Measurements from ENCODE around the gene FKBP2. TPM values are rescaled to one million over a fixed set of nuclear protein-coding genes. Genes with fewer than 3 reads are reported as not detected.
A peak's percentile ranks its signal among the peaks of the same experiment; 100 is the strongest.

Gene FKBP2
- total RNA-seq, 1 donor from 2014 or later: 42.1 TPM

GRCh38 chr11:64251753-64252002 is 10.8 kb downstream of the FKBP2 start:
- H3K4me3 Mint-ChIP-seq (ENCODE audit: unreplicated experiment): peak overlapping the region; percentile 91
- DNase-seq (ENCODE audit: low spot score): no peak
- no peaks in the 10 kb centered on the region for H3K27me3 Mint-ChIP-seq (ENCODE audit: low read depth)
- TF ChIP-seq CTCF (IDR thresholded peaks at IDR 0.05): no peak
- peaks cover 30% of the 10 kb centered on the region for H3K4me1 Mint-ChIP-seq (ENCODE audit: low read depth)
- no peaks in the 10 kb centered on the region for H3K9me3 Mint-ChIP-seq (ENCODE audit: low read depth)
- H3K36me3 Mint-ChIP-seq (ENCODE audit: low read depth): peaks cover 3% of the 10 kb centered on the region
- H3K27ac Mint-ChIP-seq (ENCODE audit: unreplicated experiment): peak overlapping the region; percentile 75

- Mint-ChIP-seq H3K4me3 (ENCODE audit: unreplicated experiment) (peak overlapping the region; percentile 91), H3K9me3 (ENCODE audit: low read depth) (no peaks in the 10 kb centered on the region), H3K27ac (ENCODE audit: unreplicated experiment) (peak overlapping the region; percentile 75), H3K36me3 (ENCODE audit: low read depth) (peaks cover 4% of the 10 kb centered on the region), H3K27me3 (ENCODE audit: low read depth) (no peaks in the 10 kb centered on the region), H3K4me1 (ENCODE audit: low read depth) (peaks cover 30% of the 10 kb centered on the region)
- TF ChIP-seq CTCF (IDR thresholded peaks at IDR 0.05): peak; percentile 51
- DNase-seq (ENCODE audit: low spot score): no peak
Observed at GRCh38 chr11:64252003-64252872, 11.3 kb downstream of the FKBP2 start.

GRCh38 chr11:64253043-64253442 is 12.1 kb downstream of the FKBP2 start:
- Mint-ChIP-seq H3K27me3 (ENCODE audit: low read depth) (no peaks in the 10 kb centered on the region), H3K4me3 (ENCODE audit: unreplicated experiment) (peak overlapping the region; percentile 91), H3K9me3 (ENCODE audit: low read depth) (no peaks in the 10 kb centered on the region), H3K27ac (ENCODE audit: unreplicated experiment) (peak overlapping the region; percentile 78), H3K36me3 (ENCODE audit: low read depth) (peaks cover 9% of the 10 kb centered on the region), H3K4me1 (ENCODE audit: low read depth) (peaks cover 25% of the 10 kb centered on the region)
- no peak for TF ChIP-seq CTCF (IDR thresholded peaks at IDR 0.05)
- no peak for DNase-seq (ENCODE audit: low spot score)

- H3K4me3 Mint-ChIP-seq (ENCODE audit: unreplicated experiment): peak overlapping the region; percentile 91
- peaks cover 23% of the 10 kb centered on the region for H3K4me1 Mint-ChIP-seq (ENCODE audit: low read depth)
- peak overlapping the region; percentile 78 for H3K27ac Mint-ChIP-seq (ENCODE audit: unreplicated experiment)
- TF ChIP-seq CTCF (IDR thresholded peaks at IDR 0.05): no peak
- H3K36me3 Mint-ChIP-seq (ENCODE audit: low read depth): peaks cover 12% of the 10 kb centered on the region
- DNase-seq (ENCODE audit: low spot score): no peak
- no peaks in the 10 kb centered on the region for H3K9me3 Mint-ChIP-seq (ENCODE audit: low read depth)
- no peaks in the 10 kb centered on the region for H3K27me3 Mint-ChIP-seq (ENCODE audit: low read depth)
Observed at GRCh38 chr11:64253481-64253880, 12.6 kb downstream of the FKBP2 start.

GRCh38 chr11:64254326-64254725 is 13.4 kb downstream of the FKBP2 start:
- TF ChIP-seq CTCF (IDR thresholded peaks at IDR 0.05): no peak
- no peak overlapping the region for H3K4me3 Mint-ChIP-seq (ENCODE audit: unreplicated experiment)
- H3K9me3 Mint-ChIP-seq (ENCODE audit: low read depth): no peaks in the 10 kb centered on the region
- no peak for DNase-seq (ENCODE audit: low spot score)
- peaks cover 13% of the 10 kb centered on the region for H3K36me3 Mint-ChIP-seq (ENCODE audit: low read depth)
- H3K4me1 Mint-ChIP-seq (ENCODE audit: low read depth): peaks cover 23% of the 10 kb centered on the region
- H3K27ac Mint-ChIP-seq (ENCODE audit: unreplicated experiment): no peak overlapping the region
- no peaks in the 10 kb centered on the region for H3K27me3 Mint-ChIP-seq (ENCODE audit: low read depth)
